ENCODE data around the gene NDUFB3.

Gene NDUFB3

DNA sequence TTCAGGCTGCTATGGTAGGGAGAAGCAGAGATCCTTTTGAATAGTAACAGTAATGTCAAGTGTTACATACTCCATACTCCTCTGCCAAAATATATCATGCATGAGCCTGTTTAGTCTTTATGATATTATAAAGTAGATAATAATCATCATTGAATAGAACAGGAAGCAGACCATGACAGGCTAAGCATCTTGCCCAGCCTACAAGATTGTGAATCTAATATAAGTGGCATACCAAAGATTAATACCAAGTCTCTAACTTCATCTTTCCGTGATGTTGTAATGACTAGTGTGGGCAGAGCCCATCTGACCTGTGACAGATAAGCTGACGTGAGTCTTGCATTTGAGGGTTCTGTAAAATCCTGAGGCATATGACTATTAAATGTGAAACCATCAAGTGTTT, 13.1 kb downstream of the NDUFB3 start:
- Histone ChIP-seq H3K9ac (ENCODE audit: low read depth in 1 of 2, low read length in 2 of 2) (no peak overlapping the region), H3K27ac (ENCODE audit: low read depth, low read length) (no peak overlapping the region), H3K4me1 (ENCODE audit: control insufficient read depth in 1 of 2, insufficient read depth in 2 of 2, low read length in 2 of 2) (peaks cover 0 to 2% of the 10 kb centered on the region in 2 donors), H3K4me3 (ENCODE audit: low read depth in 1 of 2, low read length in 2 of 2) (no peak overlapping the region), H3K36me3 (ENCODE audit: control insufficient read depth in 1 of 2, insufficient read depth in 2 of 2, low read length in 2 of 2) (peaks cover 0 to 38% of the 10 kb centered on the region in 2 donors), H3K27me3 (ENCODE audit: control insufficient read depth in 1 of 2, insufficient read depth in 2 of 2, low read length in 2 of 2) (no peaks in the 10 kb centered on the region), H3K9me3 (ENCODE audit: control insufficient read depth in 1 of 2, low read length in 2 of 2) (no peaks in the 10 kb centered on the region)

DNA sequence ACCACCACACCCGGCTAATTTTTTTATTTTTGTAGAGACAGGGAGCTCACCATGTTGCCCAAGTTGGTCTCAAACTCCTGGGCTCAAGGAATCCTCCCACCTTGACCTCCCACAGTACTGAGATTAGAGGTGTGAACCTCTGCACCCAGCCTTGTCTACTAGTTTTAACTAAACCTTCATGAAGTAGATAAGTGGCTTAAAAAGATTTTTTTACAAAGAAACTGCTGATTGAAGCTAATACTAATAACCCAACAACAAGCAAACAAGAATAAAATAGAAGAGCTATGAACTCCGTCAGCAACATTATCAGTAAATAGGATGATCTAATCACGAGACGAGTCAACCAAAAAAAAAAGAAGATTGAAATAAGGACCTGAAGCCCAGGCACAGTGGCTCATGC, 18.8 kb downstream of the NDUFB3 start:
- H3K27ac ChIP-seq (ENCODE audit: low read depth, low read length): peak overlapping the region; percentile 10
- no peaks in the 10 kb centered on the region for H3K4me1 ChIP-seq (ENCODE audit: control insufficient read depth in 1 of 2, insufficient read depth in 2 of 2, low read length in 2 of 2)
- H3K9me3 ChIP-seq (ENCODE audit: control insufficient read depth in 1 of 2, low read length in 2 of 2): no peaks in the 10 kb centered on the region
- no peak overlapping the region for H3K9ac ChIP-seq (ENCODE audit: low read depth in 1 of 2, low read length in 2 of 2)
- H3K36me3 ChIP-seq (ENCODE audit: control insufficient read depth in 1 of 2, insufficient read depth in 2 of 2, low read length in 2 of 2): peaks cover 0 to 7% of the 10 kb centered on the region in 2 donors
- H3K27me3 ChIP-seq (ENCODE audit: control insufficient read depth in 1 of 2, insufficient read depth in 2 of 2, low read length in 2 of 2): no peaks in the 10 kb centered on the region
- H3K4me3 ChIP-seq (ENCODE audit: low read depth in 1 of 2, low read length in 2 of 2): no peak overlapping the region

DNA sequence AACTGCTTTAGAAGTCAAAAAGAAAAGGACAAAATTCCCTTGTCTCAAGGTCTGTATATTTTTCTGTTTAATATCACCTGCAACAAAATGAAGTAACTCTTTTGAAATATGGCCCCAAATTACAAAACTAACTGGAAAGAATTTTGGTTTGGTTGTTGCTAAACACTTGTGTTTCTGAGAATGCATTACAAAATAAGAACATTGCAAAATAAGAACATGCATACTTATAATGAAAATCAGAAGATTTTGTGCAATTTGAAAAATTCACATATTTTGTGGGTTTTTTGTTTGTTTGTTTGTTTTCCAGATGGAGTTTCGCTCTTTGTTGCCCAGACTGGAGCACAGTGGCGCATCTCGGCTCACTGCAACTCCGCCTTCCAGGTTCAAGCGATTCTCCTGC, 21.8 kb downstream of the NDUFB3 start:
- Histone ChIP-seq H3K4me3 (ENCODE audit: low read depth in 1 of 2, low read length in 2 of 2) (no peak overlapping the region), H3K9me3 (ENCODE audit: control insufficient read depth in 1 of 2, low read length in 2 of 2) (no peaks in the 10 kb centered on the region), H3K27me3 (ENCODE audit: control insufficient read depth in 1 of 2, insufficient read depth in 2 of 2, low read length in 2 of 2) (no peaks in the 10 kb centered on the region), H3K36me3 (ENCODE audit: control insufficient read depth in 1 of 2, insufficient read depth in 2 of 2, low read length in 2 of 2) (no peaks in the 10 kb centered on the region), H3K27ac (ENCODE audit: low read depth, low read length) (no peak overlapping the region), H3K4me1 (ENCODE audit: control insufficient read depth in 1 of 2, insufficient read depth in 2 of 2, low read length in 2 of 2) (no peaks in the 10 kb centered on the region), H3K9ac (ENCODE audit: low read depth in 1 of 2, low read length in 2 of 2) (no peak overlapping the region)

DNA sequence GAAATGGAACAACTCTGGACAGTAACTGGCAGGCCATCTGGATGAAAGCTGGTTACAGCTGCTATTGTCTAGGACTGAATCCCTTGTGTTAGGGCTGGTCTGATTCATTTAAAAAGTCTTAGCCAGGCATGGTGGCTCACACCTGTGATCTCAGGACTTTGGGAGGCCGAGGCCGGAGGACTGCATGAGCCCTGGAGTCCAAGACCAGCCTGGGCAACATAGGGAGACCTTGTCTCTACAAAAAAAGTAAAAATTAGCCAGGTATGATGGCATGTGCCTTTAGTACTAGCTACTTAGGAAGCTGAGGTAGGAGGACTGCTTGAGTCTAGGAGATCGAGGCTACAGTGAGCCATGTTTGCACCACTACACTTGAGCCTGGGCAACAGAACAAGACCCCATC, 28.7 kb downstream of the NDUFB3 start:
- Histone ChIP-seq H3K27ac (ENCODE audit: low read depth, low read length) (no peak overlapping the region), H3K4me1 (ENCODE audit: control insufficient read depth in 1 of 2, insufficient read depth in 2 of 2, low read length in 2 of 2) (peaks cover 0 to 9% of the 10 kb centered on the region in 2 donors), H3K27me3 (ENCODE audit: control insufficient read depth in 1 of 2, insufficient read depth in 2 of 2, low read length in 2 of 2) (no peaks in the 10 kb centered on the region), H3K4me3 (ENCODE audit: low read depth in 1 of 2, low read length in 2 of 2) (no peak overlapping the region), H3K9ac (ENCODE audit: low read depth in 1 of 2, low read length in 2 of 2) (no peak overlapping the region), H3K9me3 (ENCODE audit: control insufficient read depth in 1 of 2, low read length in 2 of 2) (no peaks in the 10 kb centered on the region), H3K36me3 (ENCODE audit: control insufficient read depth in 1 of 2, insufficient read depth in 2 of 2, low read length in 2 of 2) (no peaks in the 10 kb centered on the region)

DNA sequence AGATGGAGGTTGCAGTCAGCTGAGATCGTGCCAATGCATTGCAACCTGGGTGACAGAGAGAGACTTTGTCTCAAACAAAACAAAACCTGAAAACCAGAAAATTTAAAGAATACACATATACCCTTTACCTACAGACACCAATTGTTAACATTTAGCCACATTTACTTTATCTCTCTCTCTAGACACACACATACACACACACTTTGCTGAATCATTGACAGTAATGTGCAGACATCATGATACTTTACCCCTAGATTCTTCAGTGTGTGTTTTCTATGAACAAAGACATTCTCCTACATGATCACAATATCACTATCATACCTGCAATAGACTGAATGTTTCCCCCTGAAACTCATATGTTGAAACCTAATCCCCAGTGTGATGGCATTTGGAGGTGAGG, 34.0 kb downstream of the NDUFB3 start:
- H3K9ac ChIP-seq (ENCODE audit: low read depth in 1 of 2, low read length in 2 of 2): no peak overlapping the region
- no peak overlapping the region for H3K4me3 ChIP-seq (ENCODE audit: low read depth in 1 of 2, low read length in 2 of 2)
- H3K9me3 ChIP-seq (ENCODE audit: control insufficient read depth in 1 of 2, low read length in 2 of 2): no peaks in the 10 kb centered on the region
- H3K36me3 ChIP-seq (ENCODE audit: control insufficient read depth in 1 of 2, insufficient read depth in 2 of 2, low read length in 2 of 2): no peaks in the 10 kb centered on the region
- H3K27me3 ChIP-seq (ENCODE audit: control insufficient read depth in 1 of 2, insufficient read depth in 2 of 2, low read length in 2 of 2): no peaks in the 10 kb centered on the region
- H3K4me1 ChIP-seq (ENCODE audit: control insufficient read depth in 1 of 2, insufficient read depth in 2 of 2, low read length in 2 of 2): peaks cover 0 to 9% of the 10 kb centered on the region in 2 donors
- H3K27ac ChIP-seq (ENCODE audit: low read depth, low read length): no peak overlapping the region

DNA sequence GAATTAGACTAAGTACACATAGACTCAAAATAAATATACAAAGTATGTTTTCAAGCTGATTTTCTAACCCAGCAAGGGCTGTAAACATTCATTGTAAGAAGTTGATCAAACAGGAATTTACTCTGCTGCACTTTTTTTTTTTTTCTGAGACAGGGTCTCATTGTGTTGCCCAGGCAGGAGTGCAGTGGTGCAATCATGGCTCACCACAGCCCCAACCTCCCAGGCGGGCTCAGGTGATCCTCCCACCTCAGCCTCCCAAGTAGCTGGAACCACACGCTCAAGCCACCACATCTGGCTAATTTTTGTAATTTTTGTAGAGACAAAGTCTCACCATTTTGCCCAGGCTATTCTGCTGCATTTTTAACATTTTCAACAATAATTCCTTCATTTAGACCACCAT, 35.8 kb downstream of the NDUFB3 start:
- H3K4me1 ChIP-seq (ENCODE audit: control insufficient read depth in 1 of 2, insufficient read depth in 2 of 2, low read length in 2 of 2): peaks cover 0 to 7% of the 10 kb centered on the region in 2 donors
- H3K4me3 ChIP-seq (ENCODE audit: low read depth in 1 of 2, low read length in 2 of 2): no peak overlapping the region
- H3K27me3 ChIP-seq (ENCODE audit: control insufficient read depth in 1 of 2, insufficient read depth in 2 of 2, low read length in 2 of 2): no peaks in the 10 kb centered on the region
- no peak overlapping the region for H3K9ac ChIP-seq (ENCODE audit: low read depth in 1 of 2, low read length in 2 of 2)
- H3K36me3 ChIP-seq (ENCODE audit: control insufficient read depth in 1 of 2, insufficient read depth in 2 of 2, low read length in 2 of 2): no peaks in the 10 kb centered on the region
- H3K27ac ChIP-seq (ENCODE audit: low read depth, low read length): no peak overlapping the region
- H3K9me3 ChIP-seq (ENCODE audit: control insufficient read depth in 1 of 2, low read length in 2 of 2): no peaks in the 10 kb centered on the region

DNA sequence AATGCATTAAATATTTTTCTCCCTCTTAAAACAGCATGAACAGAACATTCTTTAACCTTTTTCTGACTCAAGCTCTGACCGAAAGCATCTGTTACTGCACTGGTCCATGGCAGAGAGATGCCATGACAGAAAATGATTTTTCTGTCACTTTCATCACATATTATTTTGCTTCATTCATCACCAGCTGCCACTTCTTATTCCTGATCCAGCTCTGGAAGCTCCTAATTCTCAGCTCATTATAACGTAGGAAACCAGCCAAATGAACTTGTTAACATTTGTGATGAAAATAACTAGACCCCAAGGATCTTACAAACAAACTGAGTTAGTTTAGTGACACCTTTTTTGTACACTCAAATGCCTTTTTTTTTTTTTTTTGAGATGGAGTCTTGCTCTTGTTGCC, 36.5 kb downstream of the NDUFB3 start:
- Histone ChIP-seq H3K4me1 (ENCODE audit: control insufficient read depth in 1 of 2, insufficient read depth in 2 of 2, low read length in 2 of 2) (peaks cover 0 to 6% of the 10 kb centered on the region in 2 donors), H3K27ac (ENCODE audit: low read depth, low read length) (no peak overlapping the region), H3K9ac (ENCODE audit: low read depth in 1 of 2, low read length in 2 of 2) (no peak overlapping the region), H3K36me3 (ENCODE audit: control insufficient read depth in 1 of 2, insufficient read depth in 2 of 2, low read length in 2 of 2) (no peaks in the 10 kb centered on the region), H3K27me3 (ENCODE audit: control insufficient read depth in 1 of 2, insufficient read depth in 2 of 2, low read length in 2 of 2) (no peaks in the 10 kb centered on the region), H3K4me3 (ENCODE audit: low read depth in 1 of 2, low read length in 2 of 2) (no peak overlapping the region), H3K9me3 (ENCODE audit: control insufficient read depth in 1 of 2, low read length in 2 of 2) (no peaks in the 10 kb centered on the region)

DNA sequence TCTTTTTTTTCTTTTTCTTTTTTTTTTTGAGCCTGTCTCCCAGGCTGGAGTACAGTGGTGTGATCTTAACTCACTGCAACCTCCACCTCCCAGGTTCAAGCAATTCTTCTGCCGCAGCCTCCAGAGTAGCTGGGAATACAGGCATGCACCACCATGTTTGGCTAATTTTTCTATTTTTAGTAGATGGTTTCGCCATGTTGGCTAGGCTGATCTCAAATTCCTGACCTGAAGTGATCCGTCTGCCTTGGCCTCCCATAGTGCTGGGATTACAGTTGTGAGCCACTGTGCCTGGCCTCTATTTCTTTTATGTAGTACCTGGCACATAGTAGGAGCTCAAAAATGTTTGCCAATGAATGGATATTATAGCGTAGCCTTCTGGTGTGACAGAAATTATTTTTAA, 37.4 kb downstream of the NDUFB3 start:
- H3K36me3 ChIP-seq (ENCODE audit: control insufficient read depth in 1 of 2, insufficient read depth in 2 of 2, low read length in 2 of 2): no peaks in the 10 kb centered on the region
- H3K27ac ChIP-seq (ENCODE audit: low read depth, low read length): no peak overlapping the region
- no peaks in the 10 kb centered on the region for H3K9me3 ChIP-seq (ENCODE audit: control insufficient read depth in 1 of 2, low read length in 2 of 2)
- no peak overlapping the region for H3K4me3 ChIP-seq (ENCODE audit: low read depth in 1 of 2, low read length in 2 of 2)
- H3K27me3 ChIP-seq (ENCODE audit: control insufficient read depth in 1 of 2, insufficient read depth in 2 of 2, low read length in 2 of 2): no peaks in the 10 kb centered on the region
- H3K9ac ChIP-seq (ENCODE audit: low read depth in 1 of 2, low read length in 2 of 2): no peak overlapping the region
- H3K4me1 ChIP-seq (ENCODE audit: control insufficient read depth in 1 of 2, insufficient read depth in 2 of 2, low read length in 2 of 2): peaks cover 0 to 6% of the 10 kb centered on the region in 2 donors

DNA sequence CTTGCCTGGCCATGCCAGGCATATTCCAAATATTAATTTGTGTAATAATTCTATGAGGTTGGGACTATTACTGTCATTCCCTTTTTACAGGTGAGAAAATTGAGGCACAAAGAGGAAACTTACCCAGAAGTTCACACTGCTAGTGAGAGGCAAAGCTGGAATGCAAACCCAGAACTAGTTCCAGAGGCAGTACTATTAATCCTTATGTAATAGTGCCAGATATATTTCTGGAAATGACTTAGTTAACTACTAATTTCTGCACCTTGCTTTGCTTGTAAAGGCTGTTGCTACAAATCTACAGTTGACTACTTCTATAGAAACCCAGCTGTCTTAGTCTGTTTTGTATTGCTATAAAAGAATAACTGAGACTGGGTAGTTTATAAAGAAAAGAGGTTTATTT, 38.8 kb downstream of the NDUFB3 start:
- H3K4me1 ChIP-seq (ENCODE audit: control insufficient read depth in 1 of 2, insufficient read depth in 2 of 2, low read length in 2 of 2): peaks cover 4 to 5% of the 10 kb centered on the region in 2 donors
- H3K4me3 ChIP-seq (ENCODE audit: low read depth in 1 of 2, low read length in 2 of 2): no peak overlapping the region
- H3K27me3 ChIP-seq (ENCODE audit: control insufficient read depth in 1 of 2, insufficient read depth in 2 of 2, low read length in 2 of 2): no peaks in the 10 kb centered on the region
- no peak overlapping the region for H3K27ac ChIP-seq (ENCODE audit: low read depth, low read length)
- H3K9ac ChIP-seq (ENCODE audit: low read depth in 1 of 2, low read length in 2 of 2): no peak overlapping the region
- no peaks in the 10 kb centered on the region for H3K36me3 ChIP-seq (ENCODE audit: control insufficient read depth in 1 of 2, insufficient read depth in 2 of 2, low read length in 2 of 2)
- no peaks in the 10 kb centered on the region for H3K9me3 ChIP-seq (ENCODE audit: control insufficient read depth in 1 of 2, low read length in 2 of 2)

DNA sequence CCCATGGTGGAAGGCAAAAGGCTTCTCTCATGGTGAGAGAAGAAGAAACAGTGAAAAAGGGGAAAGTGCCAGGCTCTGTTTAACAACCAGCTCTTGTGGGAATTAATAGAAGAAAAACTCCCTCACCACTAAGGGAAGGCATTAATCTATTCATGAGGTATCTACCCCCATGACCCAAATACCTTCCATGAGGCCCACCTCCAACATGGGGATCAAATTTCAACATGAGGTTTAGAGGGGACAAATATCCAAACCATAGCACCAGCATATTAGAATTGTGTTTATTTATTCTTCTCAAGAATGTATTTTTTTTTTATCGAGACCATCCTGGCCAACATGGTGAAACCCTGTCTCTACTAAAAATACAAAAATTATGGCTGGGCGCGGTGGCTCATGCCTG, 39.3 kb downstream of the NDUFB3 start:
- Histone ChIP-seq H3K27me3 (ENCODE audit: control insufficient read depth in 1 of 2, insufficient read depth in 2 of 2, low read length in 2 of 2) (no peaks in the 10 kb centered on the region), H3K9me3 (ENCODE audit: control insufficient read depth in 1 of 2, low read length in 2 of 2) (no peaks in the 10 kb centered on the region), H3K4me1 (ENCODE audit: control insufficient read depth in 1 of 2, insufficient read depth in 2 of 2, low read length in 2 of 2) (peaks cover 4 to 5% of the 10 kb centered on the region in 2 donors), H3K27ac (ENCODE audit: low read depth, low read length) (no peak overlapping the region), H3K36me3 (ENCODE audit: control insufficient read depth in 1 of 2, insufficient read depth in 2 of 2, low read length in 2 of 2) (no peaks in the 10 kb centered on the region), H3K9ac (ENCODE audit: low read depth in 1 of 2, low read length in 2 of 2) (no peak overlapping the region), H3K4me3 (ENCODE audit: low read depth in 1 of 2, low read length in 2 of 2) (no peak overlapping the region)

DNA sequence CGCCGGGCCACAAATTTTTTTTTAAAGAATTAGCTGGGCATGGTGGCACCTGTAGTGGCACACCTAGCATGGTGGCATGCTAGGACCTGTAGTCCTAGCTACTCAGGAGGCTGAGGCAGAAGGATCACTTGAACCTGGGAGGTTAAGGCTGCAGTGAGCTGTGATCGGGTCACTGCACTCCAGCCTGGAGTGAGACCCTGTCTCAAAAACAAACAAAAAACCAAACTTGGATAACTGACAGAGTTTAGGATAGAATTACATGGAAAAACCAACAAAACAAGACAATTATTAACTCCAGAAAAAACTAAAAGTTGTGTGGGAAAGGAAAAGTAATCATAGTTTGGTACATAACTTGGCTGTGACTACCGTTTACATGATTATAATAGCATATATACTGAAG, 42.5 kb downstream of the NDUFB3 start:
- H3K4me3 ChIP-seq (ENCODE audit: low read depth in 1 of 2, low read length in 2 of 2): no peak overlapping the region
- H3K4me1 ChIP-seq (ENCODE audit: control insufficient read depth in 1 of 2, insufficient read depth in 2 of 2, low read length in 2 of 2): peaks cover 4 to 8% of the 10 kb centered on the region in 2 donors
- no peaks in the 10 kb centered on the region for H3K9me3 ChIP-seq (ENCODE audit: control insufficient read depth in 1 of 2, low read length in 2 of 2)
- no peak overlapping the region for H3K9ac ChIP-seq (ENCODE audit: low read depth in 1 of 2, low read length in 2 of 2)
- no peaks in the 10 kb centered on the region for H3K27me3 ChIP-seq (ENCODE audit: control insufficient read depth in 1 of 2, insufficient read depth in 2 of 2, low read length in 2 of 2)
- no peaks in the 10 kb centered on the region for H3K36me3 ChIP-seq (ENCODE audit: control insufficient read depth in 1 of 2, insufficient read depth in 2 of 2, low read length in 2 of 2)
- no peak overlapping the region for H3K27ac ChIP-seq (ENCODE audit: low read depth, low read length)

Measured in duodenal mucosa (tissue), 2 donors.